ENCODE data around the gene AMPD2.

GRCh38 chr1:109654519-109654918 is 34.9 kb downstream of the AMPD2 start:
- no peak for TF ChIP-seq JUN (CRISPR knock-in tag; IDR thresholded peaks at IDR 0.05)
- TF ChIP-seq, protein P1, sequence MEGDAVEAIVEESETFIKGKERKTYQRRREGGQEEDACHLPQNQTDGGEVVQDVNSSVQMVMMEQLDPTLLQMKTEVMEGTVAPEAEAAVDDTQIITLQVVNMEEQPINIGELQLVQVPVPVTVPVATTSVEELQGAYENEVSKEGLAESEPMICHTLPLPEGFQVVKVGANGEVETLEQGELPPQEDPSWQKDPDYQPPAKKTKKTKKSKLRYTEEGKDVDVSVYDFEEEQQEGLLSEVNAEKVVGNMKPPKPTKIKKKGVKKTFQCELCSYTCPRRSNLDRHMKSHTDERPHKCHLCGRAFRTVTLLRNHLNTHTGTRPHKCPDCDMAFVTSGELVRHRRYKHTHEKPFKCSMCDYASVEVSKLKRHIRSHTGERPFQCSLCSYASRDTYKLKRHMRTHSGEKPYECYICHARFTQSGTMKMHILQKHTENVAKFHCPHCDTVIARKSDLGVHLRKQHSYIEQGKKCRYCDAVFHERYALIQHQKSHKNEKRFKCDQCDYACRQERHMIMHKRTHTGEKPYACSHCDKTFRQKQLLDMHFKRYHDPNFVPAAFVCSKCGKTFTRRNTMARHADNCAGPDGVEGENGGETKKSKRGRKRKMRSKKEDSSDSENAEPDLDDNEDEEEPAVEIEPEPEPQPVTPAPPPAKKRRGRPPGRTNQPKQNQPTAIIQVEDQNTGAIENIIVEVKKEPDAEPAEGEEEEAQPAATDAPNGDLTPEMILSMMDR (IDR thresholded peaks at IDR 0.05): no peak
- no peak for TF ChIP-seq ELF4 (CRISPR knock-in tag; IDR thresholded peaks at IDR 0.05; ENCODE audit: low read depth)
- TF ChIP-seq CREB1 (CRISPR knock-in tag; IDR thresholded peaks at IDR 0.05): no peak
- no peak for TF ChIP-seq IRF2 (CRISPR knock-in tag; IDR thresholded peaks at IDR 0.05; ENCODE audit: borderline replicate concordance, low read depth)
- TF ChIP-seq USF1 (CRISPR knock-in tag; IDR thresholded peaks at IDR 0.05): no peak
- TF ChIP-seq E2F1 (CRISPR knock-in tag; IDR thresholded peaks at IDR 0.05): no peak
- no peak for TF ChIP-seq NFE2L1 (CRISPR knock-in tag; IDR thresholded peaks at IDR 0.05)
- no peak for TF ChIP-seq GABPB1 (CRISPR knock-in tag; IDR thresholded peaks at IDR 0.05)
- no peak for TF ChIP-seq ESRRA (CRISPR knock-in tag; IDR thresholded peaks at IDR 0.05; ENCODE audit: borderline replicate concordance)
